GM12878 (cell line): Measurements from ENCODE around the gene PHC3. TPM values are rescaled to one million over a fixed set of nuclear protein-coding genes. Genes with fewer than 3 reads are reported as not detected.

Experiments used
- ATAC-seq: fragments of 200-7000 bp; cut with Tn5 transposase; 3 replicates; pipeline ENCODE4 v1.9.1; 2020; ENCODE audit warnings: mild to moderate bottlenecking, moderate library complexity
- BruUV-seq: library from RNA; stranded (reverse); fragments of 400-500 nt; replicated peaks from 2 replicates; lab custom pipeline; 2021; lab: Mats Ljungman, UMichigan
- CTCF ChIA-PET: fragments of 300-600 bp; sonication (Branson Sonifier 250); formaldehyde crosslinking; extraction: SDS; loops from one replicate; lab custom pipeline; 2021; ENCODE audit warnings: inconsistent platforms; lab: Yijun Ruan, JAX
- POLR2A ChIA-PET: fragments of 350-600 bp; formaldehyde crosslinking; extraction: SDS; loops from one replicate; lab custom pipeline; 2021; ENCODE audit warnings: inconsistent platforms; lab: Charles Lee
- RAD21 ChIA-PET: fragments of 300-600 bp; sonication (Branson Sonifier 250); formaldehyde crosslinking; loops from one replicate; lab custom pipeline; 2023; ENCODE audit warnings: antibody characterized with exemption; ENCODE audit not compliant: unreplicated experiment; lab: Charles Lee
- SMC1A ChIA-PET: fragments of 300-600 bp; sonication (Branson Sonifier 250); formaldehyde crosslinking; loops from one replicate; lab custom pipeline; 2023; ENCODE audit not compliant: unreplicated experiment, uncharacterized antibody; lab: Charles Lee
- DNase-seq: peaks from one replicate; pipeline ENCODE4 v3.0.0-alpha.2; 2011; ENCODE audit warnings: low read depth, low spot score
- FAIRE-seq: peaks from 3 replicates; lab custom pipeline; 2011; peaks lifted over from hg19 to GRCh38; lab: Jason Lieb, UNC
- H2AFZ ChIP-seq: 2 replicates; pipeline ENCODE4 v1.6.0; 2011; ENCODE audit warnings: low read depth, low read length, control low read depth; ENCODE audit not compliant: control insufficient read depth
- H3K27ac ChIP-seq: 2 replicates; pipeline ENCODE4 v1.5.1; 2011; ENCODE audit warnings: control low read depth; ENCODE audit not compliant: control insufficient read depth, insufficient read depth
- H3K27me3 ChIP-seq, 2 experiments: replicated peaks in 1 of 2; 2 replicates each; pipeline versions ENCODE4 v1.6.0 to v1.6.1; 2011; ENCODE audit warnings: low read length in 1 of 2; ENCODE audit not compliant: control insufficient read depth in 2 of 2, insufficient read depth in 2 of 2
- H3K36me3 ChIP-seq, 2 experiments: 2 replicates each; pipeline ENCODE4 v1.5.1; 2011; ENCODE audit warnings: low read length in 1 of 2; ENCODE audit not compliant: control insufficient read depth in 2 of 2, insufficient read depth in 2 of 2
- H3K4me1 ChIP-seq: 2 replicates; pipeline ENCODE4 v1.6.1; 2011; ENCODE audit warnings: mild to moderate bottlenecking, low read length, moderate library complexity, mixed read lengths; ENCODE audit not compliant: control insufficient read depth, insufficient read depth
- H3K4me2 ChIP-seq: 2 replicates; pipeline ENCODE4 v1.6.0; 2011; ENCODE audit warnings: control low read depth; ENCODE audit not compliant: control insufficient read depth, insufficient read depth
- H3K4me3 ChIP-seq: fragments of 200-600 bp; sonication (generic); 2 replicates; pipeline ENCODE4 v1.5.1; 2016
- H3K79me2 ChIP-seq: 2 replicates; pipeline ENCODE4 v1.6.0; 2011; ENCODE audit warnings: low read length; ENCODE audit not compliant: control insufficient read depth, insufficient read depth
- H3K9ac ChIP-seq: 2 replicates; pipeline ENCODE4 v1.8.0; 2011; ENCODE audit warnings: low read length, control low read depth, mixed read lengths; ENCODE audit not compliant: control insufficient read depth, insufficient read depth
- H3K9me3 ChIP-seq: replicated peaks from 3 replicates; pipeline ENCODE4 v1.5.1; 2011; ENCODE audit warnings: mild to moderate bottlenecking, low read length; ENCODE audit not compliant: control insufficient read depth, insufficient read depth
- H4K20me1 ChIP-seq: 2 replicates; pipeline ENCODE4 v1.6.0; 2011; ENCODE audit not compliant: control insufficient read depth, insufficient read depth
- ASH2L ChIP-seq: fragments of 300-600, 200-600 bp; sonication (generic); IDR thresholded peaks from 2 replicates; pipeline ENCODE4 v1.6.1; 2017; ENCODE audit warnings: low read depth, mild to moderate bottlenecking, borderline replicate concordance
- KDM1A ChIP-seq: fragments of 200-600 bp; sonication (generic); IDR thresholded peaks from 2 replicates; pipeline ENCODE4 v1.6.1; 2016; ENCODE audit warnings: borderline replicate concordance
- MXI1 ChIP-seq: fragments of 150-350 bp; IDR thresholded peaks from 2 replicates; pipeline ENCODE4 v1.6.1; 2011; ENCODE audit warnings: low read depth, mild to moderate bottlenecking, inconsistent platforms, low read length, improper control_type of control experiment
- REST ChIP-seq: IDR thresholded peaks from 2 replicates; pipeline ENCODE4 v1.6.1; 2012; ENCODE audit warnings: mild to moderate bottlenecking, low read depth, low read length
- YBX1 ChIP-seq: fragments of 450-650 bp; IDR thresholded peaks from 2 replicates; pipeline ENCODE4 v1.6.1; 2016; ENCODE audit warnings: antibody characterized with exemption
- ZNF217 ChIP-seq: fragments of 450-650 bp; IDR thresholded peaks from 2 replicates; pipeline ENCODE4 v1.6.1; 2017; ENCODE audit warnings: antibody characterized with exemption, mild to moderate bottlenecking
- WGBS: methylation state at CpG from one replicate; pipeline ENCODE4 v1.1.6; 2016; ENCODE audit warnings: low lambda C conversion rate; ENCODE audit not compliant: insufficient replicate concordance, insufficient coverage; ENCODE audit errors: missing lambda C conversion rate; 5-methylcytosine and 5-hydroxymethylcytosine counted together
- in situ Hi-C: fragments of 300-500 bp; cut with MboI; formaldehyde crosslinking; loops from 9 replicates; pipeline ENCODE4 v1.14.3; 2018; ENCODE audit warnings: mixed read lengths
- intact Hi-C: fragments of 100-400 bp; cut with micrococcal nuclease; formaldehyde crosslinking; loops from one replicate; pipeline ENCODE4 v1.14.2; 2022; ENCODE audit not compliant: unreplicated experiment
- polyA plus RNA-seq, 11 experiments: library from polyadenylated mRNA; depleted of rRNA in 4 of 11; unstranded in 6 of 11; stranded (reverse) in 5 of 11; fragments of >200 nt; fragmentation: Nextera tagmentation in 4 of 11; fragmentation: Illumina TruSeq in 1 of 11; extraction: Ambion mirVana in 4 of 11; extraction: Trizol in 1 of 11; gene quantifications; 1 replicate in 1 of 11; 2 replicates in 10 of 11; pipeline versions ENCODE4 v1.2.1 to v1.2.3, GENCODE V29; 2011 to 2016; ENCODE audit warnings: inconsistent platforms in 2 of 11, missing spikeins in 2 of 11, low read depth in 1 of 11
- total RNA-seq, 4 experiments: library from RNA; depleted of rRNA in 3 of 4; stranded (reverse); fragments of >200 nt in 3 of 4; fragmentation: Illumina TruSeq in 1 of 4; extraction: Trizol in 1 of 4; gene quantifications; 2 replicates each; pipeline versions ENCODE4 v1.2.1 to v1.2.3, GENCODE V29; 2013 to 2021
- TF ChIP-seq, protein P1 (sequence below): fragments of 450-650 bp; formaldehyde crosslinking; IDR thresholded peaks from 2 replicates; pipeline ENCODE4 v1.4.0; 2020; ENCODE audit warnings: mild to moderate bottlenecking, moderate library complexity
- TF ChIP-seq, protein P2 (sequence below): fragments of 450-650 bp; formaldehyde crosslinking; IDR thresholded peaks from 2 replicates; pipeline ENCODE4 v1.5.0; 2022; ENCODE audit warnings: mild to moderate bottlenecking, missing genetic modification characterization
- TF ChIP-seq, protein P3 (sequence below): fragments of 450-650 bp; IDR thresholded peaks from 2 replicates; pipeline ENCODE4 v1.6.1; 2018; ENCODE audit warnings: mild to moderate bottlenecking, low read depth, moderate library complexity; ENCODE audit not compliant: partially characterized antibody
- TF ChIP-seq, protein P4 (sequence below): IDR thresholded peaks from 2 replicates; pipeline ENCODE4 v1.6.1; 2012; ENCODE audit warnings: low read depth, low read length, improper control_type of control experiment

The PHC3 gene
- total and polyA plus RNA-seq, 10 of the 15 experiments (the other 5 are each of a cell fraction or from before 2014, with no cell fraction given): 3.3 to 62.3 (median 22.1) TPM

DNA sequence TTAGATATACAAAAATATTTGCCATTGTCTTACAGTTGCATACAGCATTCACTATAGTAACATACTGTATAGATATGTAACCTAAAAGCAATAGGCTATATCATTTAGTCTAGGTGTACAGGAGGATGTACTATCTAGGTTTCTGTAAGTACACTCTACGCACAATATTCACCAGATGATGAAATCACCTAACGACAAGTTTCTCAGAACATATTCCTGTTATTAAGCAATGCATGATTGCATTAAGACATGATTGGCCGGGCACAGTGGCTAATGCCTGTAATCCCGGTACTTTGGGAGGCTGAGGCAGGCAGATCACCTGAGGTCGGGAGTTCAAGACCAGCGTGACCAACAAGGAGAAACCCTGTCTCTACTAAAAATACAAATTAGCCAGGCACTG lies 26.2 kb upstream of the PHC3 start:
- no peak for FAIRE-seq
- TF ChIP-seq KDM1A (no peak), YBX1 (no peak), MXI1 (no peak), ZNF217 (no peak), ASH2L (no peak), REST (no peak)
- TF ChIP-seq, protein P1, sequence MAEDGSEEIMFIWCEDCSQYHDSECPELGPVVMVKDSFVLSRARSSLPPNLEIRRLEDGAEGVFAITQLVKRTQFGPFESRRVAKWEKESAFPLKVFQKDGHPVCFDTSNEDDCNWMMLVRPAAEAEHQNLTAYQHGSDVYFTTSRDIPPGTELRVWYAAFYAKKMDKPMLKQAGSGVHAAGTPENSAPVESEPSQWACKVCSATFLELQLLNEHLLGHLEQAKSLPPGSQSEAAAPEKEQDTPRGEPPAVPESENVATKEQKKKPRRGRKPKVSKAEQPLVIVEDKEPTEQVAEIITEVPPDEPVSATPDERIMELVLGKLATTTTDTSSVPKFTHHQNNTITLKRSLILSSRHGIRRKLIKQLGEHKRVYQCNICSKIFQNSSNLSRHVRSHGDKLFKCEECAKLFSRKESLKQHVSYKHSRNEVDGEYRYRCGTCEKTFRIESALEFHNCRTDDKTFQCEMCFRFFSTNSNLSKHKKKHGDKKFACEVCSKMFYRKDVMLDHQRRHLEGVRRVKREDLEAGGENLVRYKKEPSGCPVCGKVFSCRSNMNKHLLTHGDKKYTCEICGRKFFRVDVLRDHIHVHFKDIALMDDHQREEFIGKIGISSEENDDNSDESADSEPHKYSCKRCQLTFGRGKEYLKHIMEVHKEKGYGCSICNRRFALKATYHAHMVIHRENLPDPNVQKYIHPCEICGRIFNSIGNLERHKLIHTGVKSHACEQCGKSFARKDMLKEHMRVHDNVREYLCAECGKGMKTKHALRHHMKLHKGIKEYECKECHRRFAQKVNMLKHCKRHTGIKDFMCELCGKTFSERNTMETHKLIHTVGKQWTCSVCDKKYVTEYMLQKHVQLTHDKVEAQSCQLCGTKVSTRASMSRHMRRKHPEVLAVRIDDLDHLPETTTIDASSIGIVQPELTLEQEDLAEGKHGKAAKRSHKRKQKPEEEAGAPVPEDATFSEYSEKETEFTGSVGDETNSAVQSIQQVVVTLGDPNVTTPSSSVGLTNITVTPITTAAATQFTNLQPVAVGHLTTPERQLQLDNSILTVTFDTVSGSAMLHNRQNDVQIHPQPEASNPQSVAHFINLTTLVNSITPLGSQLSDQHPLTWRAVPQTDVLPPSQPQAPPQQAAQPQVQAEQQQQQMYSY (CRISPR knock-in tag): no peak
- TF ChIP-seq, protein P2, sequence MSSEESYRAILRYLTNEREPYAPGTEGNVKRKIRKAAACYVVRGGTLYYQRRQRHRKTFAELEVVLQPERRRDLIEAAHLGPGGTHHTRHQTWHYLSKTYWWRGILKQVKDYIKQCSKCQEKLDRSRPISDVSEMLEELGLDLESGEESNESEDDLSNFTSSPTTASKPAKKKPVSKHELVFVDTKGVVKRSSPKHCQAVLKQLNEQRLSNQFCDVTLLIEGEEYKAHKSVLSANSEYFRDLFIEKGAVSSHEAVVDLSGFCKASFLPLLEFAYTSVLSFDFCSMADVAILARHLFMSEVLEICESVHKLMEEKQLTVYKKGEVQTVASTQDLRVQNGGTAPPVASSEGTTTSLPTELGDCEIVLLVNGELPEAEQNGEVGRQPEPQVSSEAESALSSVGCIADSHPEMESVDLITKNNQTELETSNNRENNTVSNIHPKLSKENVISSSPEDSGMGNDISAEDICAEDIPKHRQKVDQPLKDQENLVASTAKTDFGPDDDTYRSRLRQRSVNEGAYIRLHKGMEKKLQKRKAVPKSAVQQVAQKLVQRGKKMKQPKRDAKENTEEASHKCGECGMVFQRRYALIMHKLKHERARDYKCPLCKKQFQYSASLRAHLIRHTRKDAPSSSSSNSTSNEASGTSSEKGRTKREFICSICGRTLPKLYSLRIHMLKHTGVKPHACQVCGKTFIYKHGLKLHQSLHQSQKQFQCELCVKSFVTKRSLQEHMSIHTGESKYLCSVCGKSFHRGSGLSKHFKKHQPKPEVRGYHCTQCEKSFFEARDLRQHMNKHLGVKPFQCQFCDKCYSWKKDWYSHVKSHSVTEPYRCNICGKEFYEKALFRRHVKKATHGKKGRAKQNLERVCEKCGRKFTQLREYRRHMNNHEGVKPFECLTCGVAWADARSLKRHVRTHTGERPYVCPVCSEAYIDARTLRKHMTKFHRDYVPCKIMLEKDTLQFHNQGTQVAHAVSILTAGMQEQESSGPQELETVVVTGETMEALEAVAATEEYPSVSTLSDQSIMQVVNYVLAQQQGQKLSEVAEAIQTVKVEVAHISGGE (CRISPR knock-in tag): no peak
- TF ChIP-seq, protein P3, sequence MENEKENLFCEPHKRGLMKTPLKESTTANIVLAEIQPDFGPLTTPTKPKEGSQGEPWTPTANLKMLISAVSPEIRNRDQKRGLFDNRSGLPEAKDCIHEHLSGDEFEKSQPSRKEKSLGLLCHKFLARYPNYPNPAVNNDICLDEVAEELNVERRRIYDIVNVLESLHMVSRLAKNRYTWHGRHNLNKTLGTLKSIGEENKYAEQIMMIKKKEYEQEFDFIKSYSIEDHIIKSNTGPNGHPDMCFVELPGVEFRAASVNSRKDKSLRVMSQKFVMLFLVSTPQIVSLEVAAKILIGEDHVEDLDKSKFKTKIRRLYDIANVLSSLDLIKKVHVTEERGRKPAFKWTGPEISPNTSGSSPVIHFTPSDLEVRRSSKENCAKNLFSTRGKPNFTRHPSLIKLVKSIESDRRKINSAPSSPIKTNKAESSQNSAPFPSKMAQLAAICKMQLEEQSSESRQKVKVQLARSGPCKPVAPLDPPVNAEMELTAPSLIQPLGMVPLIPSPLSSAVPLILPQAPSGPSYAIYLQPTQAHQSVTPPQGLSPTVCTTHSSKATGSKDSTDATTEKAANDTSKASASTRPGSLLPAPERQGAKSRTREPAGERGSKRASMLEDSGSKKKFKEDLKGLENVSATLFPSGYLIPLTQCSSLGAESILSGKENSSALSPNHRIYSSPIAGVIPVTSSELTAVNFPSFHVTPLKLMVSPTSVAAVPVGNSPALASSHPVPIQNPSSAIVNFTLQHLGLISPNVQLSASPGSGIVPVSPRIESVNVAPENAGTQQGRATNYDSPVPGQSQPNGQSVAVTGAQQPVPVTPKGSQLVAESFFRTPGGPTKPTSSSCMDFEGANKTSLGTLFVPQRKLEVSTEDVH: no peak
- TF ChIP-seq, protein P4, sequence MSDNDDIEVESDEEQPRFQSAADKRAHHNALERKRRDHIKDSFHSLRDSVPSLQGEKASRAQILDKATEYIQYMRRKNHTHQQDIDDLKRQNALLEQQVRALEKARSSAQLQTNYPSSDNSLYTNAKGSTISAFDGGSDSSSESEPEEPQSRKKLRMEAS: no peak

More for the DNA sequence above, 26.2 kb upstream of the PHC3 start:
- no peak overlapping the region for H3K4me2 ChIP-seq
- H3K36me3 ChIP-seq: no peaks in the 10 kb centered on the region
- H3K9ac ChIP-seq: no peak overlapping the region
- H4K20me1 ChIP-seq: no peaks in the 10 kb centered on the region
- H3K9me3 ChIP-seq: no peaks in the 10 kb centered on the region
- intact Hi-C loops (no loop called here), in situ Hi-C loops (no loop called here)
- H3K79me2 ChIP-seq: no peaks in the 10 kb centered on the region
- WGBS: 61% methylated on average over 6 of the region's 6 CpGs
- ATAC-seq (no peak), DNase-seq (no peak)
- CTCF ChIA-PET: no interaction called here
- no peak overlapping the region for H2AFZ ChIP-seq
- POLR2A ChIA-PET: no interaction called here
- BruUV-seq: no TSS peak
- SMC1A ChIA-PET: no interaction called here
- no peaks in the 10 kb centered on the region for H3K27me3 ChIP-seq
- no peak overlapping the region for H3K27ac ChIP-seq
- no peak overlapping the region for H3K4me3 ChIP-seq
- H3K4me1 ChIP-seq: peaks cover 3% of the 10 kb centered on the region; the same call in 1 of the 2 replicates
- RAD21 ChIA-PET: no interaction called here
